AG09309 (cell line): Measurements from ENCODE around the gene IDUA.
"Not testable (repeated sequence)": the region's sequence is repeated elsewhere in the genome, so short reads cannot be mapped to it uniquely, and the experiment has no call there.

Experiments used
- DNase-seq: peaks from one replicate; pipeline ENCODE4 v3.0.0-alpha.2; 2010; ENCODE audit warnings: low read depth
- H3K4me3 ChIP-seq: 2 replicates; pipeline ENCODE4 v1.5.1; 2011; ENCODE audit warnings: mild to moderate bottlenecking, low read depth, low read length, moderate library complexity; ENCODE audit not compliant: control insufficient read depth
- TF ChIP-seq, protein P1 (sequence below): IDR thresholded peaks from 2 replicates; pipeline ENCODE4 v1.5.1; 2011; ENCODE audit warnings: mild to moderate bottlenecking, low read depth, low read length, inconsistent platforms; ENCODE audit not compliant: insufficient read depth, control insufficient read depth; ENCODE audit errors: missing control alignments

Gene IDUA

DNA sequence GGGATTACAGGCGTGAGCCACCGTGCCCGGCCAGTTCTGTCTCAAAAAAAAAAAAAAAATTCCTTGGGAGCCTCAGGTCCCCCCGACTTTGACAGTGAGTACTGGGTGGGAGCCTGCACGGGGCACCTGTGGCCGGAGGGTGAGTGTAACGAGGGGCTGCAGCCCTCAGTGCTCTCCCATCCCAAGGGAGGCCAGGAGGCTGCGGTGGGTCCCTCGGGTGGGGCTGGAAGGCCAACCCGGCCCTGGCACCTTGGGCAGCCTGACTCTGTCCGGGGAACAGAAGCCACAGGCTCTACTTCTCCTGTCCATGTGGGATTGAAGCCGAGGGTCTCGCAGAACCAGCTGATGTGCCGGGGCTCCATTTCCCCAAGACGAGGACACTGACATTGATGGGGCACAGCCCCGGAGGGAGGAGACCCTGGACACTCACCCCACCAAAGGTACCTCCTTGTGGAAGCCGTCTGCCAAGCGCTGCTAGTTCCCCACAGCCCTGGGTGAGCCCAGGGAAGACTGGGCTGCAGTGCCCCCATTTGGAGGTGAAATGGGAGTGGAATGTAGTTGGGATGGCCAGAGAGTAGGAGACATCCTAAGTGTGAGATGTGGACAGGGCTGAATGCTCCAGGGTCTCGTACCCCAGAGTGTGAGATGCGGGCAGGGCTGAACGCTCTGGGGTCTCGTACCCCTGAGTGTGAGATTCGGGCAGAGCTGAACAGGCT, 8.6 kb downstream of the IDUA start:
- no peak for DNase-seq
- TF ChIP-seq, protein P1, sequence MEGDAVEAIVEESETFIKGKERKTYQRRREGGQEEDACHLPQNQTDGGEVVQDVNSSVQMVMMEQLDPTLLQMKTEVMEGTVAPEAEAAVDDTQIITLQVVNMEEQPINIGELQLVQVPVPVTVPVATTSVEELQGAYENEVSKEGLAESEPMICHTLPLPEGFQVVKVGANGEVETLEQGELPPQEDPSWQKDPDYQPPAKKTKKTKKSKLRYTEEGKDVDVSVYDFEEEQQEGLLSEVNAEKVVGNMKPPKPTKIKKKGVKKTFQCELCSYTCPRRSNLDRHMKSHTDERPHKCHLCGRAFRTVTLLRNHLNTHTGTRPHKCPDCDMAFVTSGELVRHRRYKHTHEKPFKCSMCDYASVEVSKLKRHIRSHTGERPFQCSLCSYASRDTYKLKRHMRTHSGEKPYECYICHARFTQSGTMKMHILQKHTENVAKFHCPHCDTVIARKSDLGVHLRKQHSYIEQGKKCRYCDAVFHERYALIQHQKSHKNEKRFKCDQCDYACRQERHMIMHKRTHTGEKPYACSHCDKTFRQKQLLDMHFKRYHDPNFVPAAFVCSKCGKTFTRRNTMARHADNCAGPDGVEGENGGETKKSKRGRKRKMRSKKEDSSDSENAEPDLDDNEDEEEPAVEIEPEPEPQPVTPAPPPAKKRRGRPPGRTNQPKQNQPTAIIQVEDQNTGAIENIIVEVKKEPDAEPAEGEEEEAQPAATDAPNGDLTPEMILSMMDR: peak; percentile 3
- H3K4me3 ChIP-seq: no peak overlapping the region

DNA sequence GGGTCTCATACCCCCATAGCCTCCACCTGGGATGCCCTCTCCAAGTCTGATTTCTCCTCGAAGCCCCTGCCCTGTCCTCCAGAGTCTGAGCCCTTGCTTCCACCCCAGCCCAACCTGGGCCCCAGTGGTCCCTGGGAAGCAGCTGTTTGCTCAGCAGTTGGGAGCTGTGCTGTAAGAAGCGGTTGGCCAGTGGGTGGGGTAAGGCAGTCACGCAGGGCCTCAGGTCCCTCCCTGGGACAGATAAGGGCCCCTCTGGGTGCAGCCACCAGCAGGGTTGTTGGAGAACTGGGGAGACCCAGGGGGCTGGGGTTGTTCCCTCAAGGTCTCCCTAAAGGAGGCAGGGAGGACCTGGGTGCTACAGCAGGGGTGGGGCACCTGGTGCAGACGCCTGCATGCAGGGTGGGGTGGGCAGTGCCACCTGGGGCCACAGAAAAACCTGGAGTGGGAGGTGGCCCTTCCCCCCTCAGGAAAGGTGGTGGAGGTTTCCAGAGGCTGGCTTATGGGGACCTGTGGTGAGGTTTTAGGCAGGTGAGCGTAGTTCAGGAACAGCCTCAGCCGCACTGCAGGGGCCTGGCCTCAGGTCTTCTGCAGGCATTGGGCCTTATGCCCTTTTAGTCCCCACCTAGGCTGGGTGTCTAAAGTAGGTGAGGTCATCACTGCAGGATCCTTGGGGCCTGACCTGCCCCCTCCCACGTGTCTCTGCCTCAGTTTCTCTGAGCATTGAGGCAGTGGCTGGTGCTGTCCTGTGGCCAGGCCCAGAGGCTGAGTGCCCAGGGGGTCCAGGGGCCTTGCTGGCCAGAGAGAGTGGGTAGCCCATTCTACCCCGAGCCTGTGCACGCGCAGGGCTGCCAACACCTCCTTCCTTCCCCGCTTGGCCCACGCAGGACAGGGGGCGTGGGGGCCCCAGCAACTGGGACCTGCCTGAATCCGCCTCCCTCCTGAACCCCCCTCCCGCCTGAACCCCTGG, 9.5 kb downstream of the IDUA start:
- no peak overlapping the region for H3K4me3 ChIP-seq
- TF ChIP-seq, protein P1: no peak
- no peak for DNase-seq

DNA sequence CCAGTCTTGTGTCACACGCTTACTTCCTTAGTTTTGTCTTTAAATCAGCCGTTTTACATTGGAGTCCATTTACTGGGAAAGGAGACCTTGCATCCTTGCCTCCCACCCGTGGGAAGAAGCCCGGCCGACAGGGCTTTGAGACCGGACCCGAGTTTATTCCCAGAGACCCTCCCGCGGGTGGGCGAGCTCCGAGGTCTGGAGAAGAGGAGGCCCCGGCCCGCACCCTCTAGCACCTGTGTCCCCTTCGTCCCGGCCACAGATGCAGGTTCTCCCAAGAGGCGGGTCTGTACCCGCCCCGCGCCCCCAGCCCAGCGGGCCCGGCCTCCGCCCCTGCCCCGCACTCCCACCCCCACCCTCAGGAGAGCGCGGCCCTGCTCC, 10.1 kb downstream of the IDUA start:
- no peak overlapping the region; the same call in 1 of the 2 replicates for H3K4me3 ChIP-seq
- TF ChIP-seq, protein P1: no peak
- no peak for DNase-seq

DNA sequence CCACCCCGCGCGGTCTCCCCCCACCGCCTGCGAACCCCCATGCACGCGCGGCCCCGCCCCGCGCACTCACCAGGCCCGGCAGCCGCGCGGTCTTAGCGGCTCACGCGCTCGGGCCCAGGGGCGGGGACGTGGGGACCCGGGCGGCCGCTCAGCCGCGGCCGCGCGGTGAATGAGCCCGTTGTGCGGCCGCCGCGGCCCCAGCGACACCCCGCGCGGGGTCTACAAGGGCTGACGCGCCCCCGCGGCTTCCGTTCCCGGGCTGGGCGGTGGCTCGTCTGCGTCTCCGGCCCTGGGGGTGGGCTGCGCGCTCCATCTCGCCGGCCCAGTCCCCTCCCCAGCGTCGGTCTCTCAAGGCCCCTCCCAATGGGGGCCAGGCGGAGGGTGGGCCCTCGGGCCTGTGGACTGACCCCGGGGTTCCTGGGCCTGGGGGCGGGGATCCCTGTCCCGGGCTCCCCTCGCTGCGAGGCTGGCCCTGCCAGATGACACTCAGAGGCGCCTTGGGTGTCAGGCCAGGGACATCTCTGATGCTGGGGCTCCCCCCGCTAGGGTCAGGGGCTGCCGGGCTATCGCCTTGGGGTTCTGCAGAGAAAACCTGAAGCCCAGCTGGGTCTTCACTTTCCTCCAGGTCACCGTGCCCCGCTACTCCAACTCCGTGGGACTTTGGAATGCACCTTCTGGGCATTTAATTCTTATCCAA, 10.7 kb downstream of the IDUA start:
- TF ChIP-seq, protein P1: no peak
- no peak for DNase-seq
- H3K4me3 ChIP-seq: no peak overlapping the region; the same call in none of the 2 replicates

DNA sequence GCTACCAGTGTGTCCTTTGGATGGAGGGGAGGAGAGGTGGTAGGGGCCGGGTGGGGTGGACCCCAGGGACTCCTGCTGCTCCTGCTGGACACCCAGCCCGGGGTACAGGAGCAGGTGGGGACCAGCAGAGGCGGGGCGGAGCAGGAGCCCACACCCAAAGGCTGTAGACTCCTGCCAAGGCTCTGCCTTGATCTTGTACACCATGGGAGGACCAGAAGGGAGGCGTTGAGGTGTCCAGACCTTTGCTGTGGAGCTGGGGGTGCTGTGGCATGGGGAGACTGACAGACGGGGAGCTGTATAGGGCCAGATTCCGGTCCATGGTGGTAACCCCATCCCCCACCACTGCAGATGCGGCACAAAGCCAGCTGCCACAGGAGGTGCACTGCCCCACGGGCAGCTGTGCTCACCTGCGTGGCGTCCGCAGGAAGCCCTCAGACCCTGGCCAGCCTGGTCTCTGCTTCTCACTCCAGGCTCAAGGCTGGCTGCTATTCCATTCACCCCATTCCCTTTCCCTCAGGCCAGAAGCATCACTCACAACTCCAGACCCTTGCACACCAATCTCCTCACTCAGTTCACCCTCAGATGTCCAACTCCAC, 11.3 kb downstream of the IDUA start:
- TF ChIP-seq, protein P1: no peak
- no peak overlapping the region for H3K4me3 ChIP-seq
- no peak for DNase-seq

DNA sequence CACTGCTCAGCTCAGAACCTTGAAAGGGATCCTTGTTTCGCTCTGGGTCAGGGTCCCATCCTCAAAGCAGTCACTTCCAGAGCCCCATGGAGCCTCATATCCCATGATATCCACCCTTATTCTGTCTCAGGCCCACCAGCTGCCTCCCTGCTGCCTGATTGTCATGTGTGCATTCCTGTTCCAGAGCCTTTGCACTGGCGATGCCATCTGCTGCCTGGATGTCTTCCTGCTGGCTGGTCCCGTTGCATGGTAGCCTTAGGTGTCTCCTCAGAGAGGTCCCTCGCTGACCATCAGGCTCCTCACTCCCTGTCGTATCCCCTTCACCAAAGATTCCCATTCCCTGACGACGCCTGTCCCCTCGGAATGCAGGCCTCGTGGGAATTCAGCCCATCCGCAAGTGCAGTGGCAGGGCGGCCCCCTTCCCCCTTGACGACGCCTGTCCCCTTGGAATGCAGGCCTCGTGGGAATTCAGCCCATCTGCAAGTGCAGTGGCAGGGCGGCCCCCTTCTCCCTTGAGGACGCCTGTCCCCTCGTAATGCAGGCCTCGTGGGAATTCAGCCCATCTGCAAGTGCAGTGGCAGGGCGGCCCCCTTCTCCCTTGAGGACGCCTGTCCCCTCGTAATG, 12.5 kb downstream of the IDUA start:
- DNase-seq, H3K4me3 ChIP-seq: not testable (repeated sequence)
